MM.1S (cell line): ENCODE data around the gene XYLT1.

Experiments used
- EZH2 ChIP-seq: fragments of 300-600 bp; sonication (generic); optimal IDR thresholded peaks from 2 replicates; pipeline ENCODE3; 2017; ENCODE audit warnings: low read depth, mild to moderate bottlenecking, antibody characterized with exemption, low read length, mixed read lengths
- EZH2phosphoT487 ChIP-seq: fragments of 300-600 bp; sonication (generic); IDR thresholded peaks from 2 replicates; pipeline ENCODE4 v1.6.1; 2018; ENCODE audit warnings: antibody characterized with exemption, low read length
- TF ChIP-seq, protein P1 (sequence below): fragments of 300-600 bp; sonication (generic); IDR thresholded peaks from 2 replicates; pipeline ENCODE4 v1.5.1; 2016; ENCODE audit warnings: antibody characterized with exemption, low read length, mixed read lengths

DNA sequence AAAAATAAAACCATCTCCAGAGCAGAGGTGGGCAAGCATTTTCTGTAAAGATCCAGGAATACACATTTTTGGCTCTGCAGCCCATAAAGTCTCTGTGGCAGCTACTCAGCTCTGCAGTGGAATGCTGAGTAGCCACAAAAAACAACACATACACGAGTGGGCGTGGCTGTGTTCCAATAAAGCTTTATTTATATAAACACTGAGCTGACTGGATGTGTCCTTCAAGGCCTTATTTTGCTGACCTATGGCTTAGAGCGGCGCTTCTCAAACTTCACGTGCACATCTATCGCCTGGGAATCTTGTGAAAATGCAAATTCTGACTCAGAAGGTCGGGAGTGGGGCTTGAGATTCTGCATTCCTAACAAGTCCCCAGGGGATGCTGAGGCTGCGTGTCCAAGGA lies 39.7 kb downstream of the XYLT1 start:
- TF ChIP-seq, protein P1, sequence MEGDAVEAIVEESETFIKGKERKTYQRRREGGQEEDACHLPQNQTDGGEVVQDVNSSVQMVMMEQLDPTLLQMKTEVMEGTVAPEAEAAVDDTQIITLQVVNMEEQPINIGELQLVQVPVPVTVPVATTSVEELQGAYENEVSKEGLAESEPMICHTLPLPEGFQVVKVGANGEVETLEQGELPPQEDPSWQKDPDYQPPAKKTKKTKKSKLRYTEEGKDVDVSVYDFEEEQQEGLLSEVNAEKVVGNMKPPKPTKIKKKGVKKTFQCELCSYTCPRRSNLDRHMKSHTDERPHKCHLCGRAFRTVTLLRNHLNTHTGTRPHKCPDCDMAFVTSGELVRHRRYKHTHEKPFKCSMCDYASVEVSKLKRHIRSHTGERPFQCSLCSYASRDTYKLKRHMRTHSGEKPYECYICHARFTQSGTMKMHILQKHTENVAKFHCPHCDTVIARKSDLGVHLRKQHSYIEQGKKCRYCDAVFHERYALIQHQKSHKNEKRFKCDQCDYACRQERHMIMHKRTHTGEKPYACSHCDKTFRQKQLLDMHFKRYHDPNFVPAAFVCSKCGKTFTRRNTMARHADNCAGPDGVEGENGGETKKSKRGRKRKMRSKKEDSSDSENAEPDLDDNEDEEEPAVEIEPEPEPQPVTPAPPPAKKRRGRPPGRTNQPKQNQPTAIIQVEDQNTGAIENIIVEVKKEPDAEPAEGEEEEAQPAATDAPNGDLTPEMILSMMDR = no peak
- TF ChIP-seq EZH2phosphoT487 (no peak), EZH2 (no peak)
